Activated effector memory CD4-positive, alpha-beta T cell treated with anti-CD3 and anti-CD28 coated beads, Interleukin-2, amount 50 U/mL, for 16 hours (primary cell): ENCODE measurements around the gene PLXNA1.

Source experiments
- DNase-seq: peaks from one replicate; pipeline ENCODE4 v3.0.0-alpha.2; 2020

The PLXNA1 gene

DNA sequence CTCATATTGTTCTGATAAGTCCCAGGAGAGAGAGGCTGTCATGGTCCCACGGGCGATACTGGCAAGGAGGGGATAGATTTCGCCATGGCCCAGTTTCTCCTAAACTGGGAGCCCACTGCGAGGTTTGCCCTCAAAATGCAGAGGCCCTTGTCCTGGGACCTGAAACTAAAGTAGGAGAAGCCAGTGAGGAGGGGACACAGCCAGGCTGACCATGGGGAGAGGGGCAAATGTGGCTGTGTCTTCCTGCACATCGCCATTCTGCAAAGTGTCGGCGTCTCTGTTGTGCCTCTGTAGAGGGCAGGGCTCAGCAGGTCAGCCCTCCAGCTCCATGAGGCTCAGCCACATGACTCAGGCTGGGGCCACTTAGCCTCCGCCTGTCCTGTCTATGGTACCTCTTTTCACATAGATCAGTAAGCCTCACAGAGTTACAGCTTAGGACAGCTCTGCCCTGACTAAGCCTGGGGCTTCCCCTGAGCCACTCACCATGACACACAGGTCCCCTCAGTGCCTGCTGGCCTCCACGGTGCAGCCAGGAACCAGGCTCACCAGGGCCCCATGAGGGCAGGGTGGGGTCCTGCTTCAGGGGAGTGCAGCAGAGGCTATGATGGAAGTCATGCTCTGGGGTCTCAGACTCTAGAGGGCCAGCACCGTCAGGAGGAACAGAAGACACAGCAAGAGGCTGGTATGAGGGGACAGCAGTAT, 28.6 kb upstream of the PLXNA1 start:
- DNase-seq = no peak

DNA sequence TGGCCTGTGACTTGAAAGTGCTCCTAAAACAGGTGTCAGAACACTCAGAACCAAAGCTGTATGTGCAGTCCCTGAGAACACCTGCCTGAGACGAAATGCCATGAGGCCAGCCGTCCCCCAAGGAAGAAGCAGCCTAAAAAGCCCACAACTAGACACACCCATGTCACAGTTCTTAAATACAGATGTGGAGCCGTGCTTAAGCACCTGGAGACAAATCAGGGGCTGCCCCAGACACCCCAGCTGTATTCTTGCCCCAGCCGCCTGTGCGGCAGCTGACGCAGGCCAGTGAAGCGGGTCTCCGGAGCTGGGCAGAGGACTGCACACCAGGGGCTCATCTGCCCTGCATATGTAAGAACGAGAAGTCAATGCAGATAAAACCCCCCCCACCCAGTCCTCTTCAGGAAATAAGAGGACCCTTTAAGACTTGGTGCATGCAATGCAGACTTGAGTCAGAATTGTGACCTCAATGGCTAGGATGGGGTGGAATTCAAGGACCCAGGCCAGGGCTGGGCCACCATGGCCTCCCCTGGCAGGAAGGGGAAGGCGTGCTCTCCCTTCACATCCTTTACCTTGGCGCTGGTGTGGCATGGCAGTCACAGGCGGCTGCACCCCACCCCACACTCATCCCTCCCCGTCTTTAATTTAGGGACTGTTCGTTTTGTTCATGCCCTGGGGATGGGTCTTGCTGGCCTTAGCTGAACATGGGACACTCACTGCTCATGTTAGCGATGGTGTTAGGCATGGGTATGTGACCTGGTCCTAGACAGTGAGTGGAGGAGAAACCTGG, 27.7 kb upstream of the PLXNA1 start:
- no peak for DNase-seq

GRCh38 chr3:126956361-126956760, 26.6 kb upstream of the PLXNA1 start:
- no peak for DNase-seq

GRCh38 chr3:126956866-126957650, 25.9 kb upstream of the PLXNA1 start:
- no peak for DNase-seq

DNA sequence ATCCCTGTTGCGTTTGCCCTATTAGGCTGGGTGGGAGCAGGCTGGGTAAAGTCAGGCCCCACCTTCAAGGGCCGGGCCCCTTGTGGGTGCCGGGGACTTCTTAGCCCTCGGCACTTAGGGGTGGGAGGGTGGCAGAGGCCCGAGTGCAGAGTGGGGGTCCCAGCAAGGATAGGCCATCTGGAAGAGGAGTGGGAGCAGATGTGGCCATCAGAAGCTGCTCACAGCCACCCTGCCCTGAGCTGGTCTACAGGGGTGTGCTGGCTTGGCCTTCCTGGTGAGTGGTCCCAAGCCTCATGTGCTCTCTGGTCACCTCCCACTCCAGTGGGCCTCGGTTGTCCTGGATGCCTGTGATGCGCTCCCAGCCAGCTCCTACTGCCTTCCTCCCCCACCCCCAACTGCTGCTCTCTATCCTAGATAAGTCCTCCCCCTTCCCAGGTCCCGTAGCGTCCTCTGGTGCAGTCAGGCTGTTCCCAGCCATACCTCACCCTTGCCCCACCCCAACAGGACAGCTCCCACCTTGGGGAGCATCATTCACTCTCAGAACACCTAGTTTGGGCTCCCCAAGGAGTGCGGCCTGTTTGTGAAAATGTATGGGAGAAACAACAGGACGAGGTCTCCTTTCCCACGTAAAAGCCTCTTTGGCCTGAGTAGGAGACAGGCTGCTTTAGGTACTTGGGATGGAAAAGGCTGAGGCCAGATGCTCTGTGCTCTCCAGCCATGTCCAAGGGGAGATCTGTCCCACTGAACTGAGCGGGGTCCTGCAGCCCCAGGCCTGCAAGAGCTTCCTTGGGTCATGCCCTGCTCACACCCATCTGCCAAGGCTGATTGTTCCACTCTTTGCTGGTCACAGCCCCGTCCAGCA, 24.9 kb upstream of the PLXNA1 start:
- DNase-seq = no peak

DNA sequence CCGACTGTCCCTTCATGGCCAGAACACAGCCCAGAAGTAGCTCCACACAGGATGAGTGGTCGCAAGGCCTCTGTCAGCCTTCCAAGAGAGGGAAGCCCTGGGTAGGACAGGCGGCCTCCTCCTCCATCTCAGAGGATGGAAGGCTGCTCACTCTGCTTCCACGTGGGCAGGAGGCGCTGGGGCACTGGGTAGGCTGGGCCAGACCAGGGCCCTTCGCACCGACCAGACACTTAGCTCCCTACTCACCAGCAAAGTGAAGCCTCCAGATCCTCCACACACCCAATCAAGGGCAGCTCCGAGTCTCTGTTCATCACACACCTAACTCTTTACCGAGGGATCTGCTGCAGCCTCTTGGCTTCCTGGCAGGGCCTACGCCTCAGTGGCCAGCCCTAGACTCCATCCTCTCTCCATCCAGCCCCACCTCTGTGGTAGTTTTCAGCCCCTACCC, 24.3 kb upstream of the PLXNA1 start:
- DNase-seq = no peak

GRCh38 chr3:126959136-126959920, 23.6 kb upstream of the PLXNA1 start:
- DNase-seq = no peak

DNA sequence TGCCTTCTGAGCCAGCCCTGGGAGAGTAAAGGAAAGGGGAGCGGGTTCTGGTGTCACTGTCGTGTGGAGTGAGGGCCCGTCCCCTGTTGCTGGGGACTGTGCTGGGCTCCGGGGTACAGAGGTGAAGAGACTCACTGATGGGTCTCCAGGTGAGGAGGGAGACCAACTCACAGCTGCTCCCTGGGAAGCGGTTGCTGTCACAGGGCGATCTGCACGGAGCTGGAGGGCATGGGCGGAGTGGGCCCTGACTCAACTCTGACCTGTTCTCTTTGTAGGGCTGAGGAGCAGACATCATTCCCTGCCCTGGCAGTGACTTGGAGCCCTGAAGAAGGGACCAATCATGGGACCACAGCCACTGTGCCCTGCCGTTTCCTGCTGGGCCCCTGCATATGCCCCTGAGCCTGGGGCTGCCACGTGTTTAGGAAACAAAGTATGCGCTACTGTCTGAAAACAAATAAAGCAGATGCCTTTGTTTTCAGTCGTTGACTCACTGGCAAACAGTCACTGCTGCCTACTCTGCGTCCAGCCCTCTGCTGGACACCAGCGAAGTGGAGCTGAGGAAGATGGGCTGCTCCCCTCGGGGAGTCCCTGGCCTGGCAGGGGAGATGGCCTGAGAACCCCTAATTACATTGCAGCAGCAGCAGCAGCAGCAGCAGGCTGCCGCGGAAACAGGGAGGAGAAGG, 22.9 kb upstream of the PLXNA1 start:
- DNase-seq = no peak

DNA sequence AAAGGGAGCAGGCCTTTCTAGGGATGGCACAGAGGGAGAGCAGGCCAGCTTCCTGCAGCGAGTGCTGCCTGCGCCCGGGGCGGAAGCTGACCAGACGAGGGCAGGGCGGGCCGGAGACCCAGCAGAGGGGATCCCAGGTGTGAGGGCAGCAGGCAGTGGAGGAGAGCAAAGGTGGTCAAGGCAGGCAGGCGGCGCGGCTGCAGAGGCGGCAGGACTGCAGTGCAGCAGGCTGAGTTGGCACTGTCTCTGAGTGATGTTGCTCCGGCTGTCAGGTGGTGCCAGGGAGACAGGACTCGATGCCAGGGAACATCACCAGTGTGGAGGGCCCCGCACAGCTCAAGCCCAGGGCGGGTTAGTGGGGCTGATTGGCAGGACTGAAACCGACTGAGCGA, 22.3 kb upstream of the PLXNA1 start:
- no peak for DNase-seq

GRCh38 chr3:126961191-126961790, 21.6 kb upstream of the PLXNA1 start:
- no peak for DNase-seq

DNA sequence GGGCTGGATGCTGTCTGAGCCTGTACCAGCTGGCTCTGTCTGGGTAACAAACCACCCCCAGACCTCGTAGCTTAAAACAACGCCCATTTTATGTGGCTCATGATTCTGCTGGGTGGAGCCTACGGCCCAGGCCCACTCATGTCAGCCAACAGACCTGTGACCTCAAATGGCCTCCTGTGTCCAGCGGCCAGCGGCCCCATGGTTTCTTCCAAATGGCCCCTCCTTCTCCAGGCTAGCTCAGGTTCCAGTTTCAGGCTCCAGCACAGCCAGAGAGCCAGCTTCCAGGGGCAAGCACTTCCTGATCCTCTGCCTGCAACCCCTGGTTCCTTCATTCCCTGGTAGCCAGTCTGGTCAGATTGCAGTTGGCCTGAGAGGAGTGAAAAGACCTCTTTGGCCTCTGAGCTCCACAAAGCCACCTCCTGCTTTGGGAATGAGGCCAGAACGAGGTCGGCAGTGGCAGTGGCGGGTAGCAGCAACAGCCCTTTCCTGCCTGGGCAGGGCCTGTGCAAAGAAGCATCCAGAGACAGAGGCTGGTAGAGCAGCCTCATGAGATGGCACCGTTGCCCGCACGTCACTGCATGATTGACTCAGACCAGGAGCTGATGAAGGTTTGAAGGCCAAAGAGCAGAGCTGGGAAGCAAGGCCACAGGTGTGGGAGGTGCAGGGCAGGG, 21.0 kb upstream of the PLXNA1 start:
- DNase-seq = no peak

DNA sequence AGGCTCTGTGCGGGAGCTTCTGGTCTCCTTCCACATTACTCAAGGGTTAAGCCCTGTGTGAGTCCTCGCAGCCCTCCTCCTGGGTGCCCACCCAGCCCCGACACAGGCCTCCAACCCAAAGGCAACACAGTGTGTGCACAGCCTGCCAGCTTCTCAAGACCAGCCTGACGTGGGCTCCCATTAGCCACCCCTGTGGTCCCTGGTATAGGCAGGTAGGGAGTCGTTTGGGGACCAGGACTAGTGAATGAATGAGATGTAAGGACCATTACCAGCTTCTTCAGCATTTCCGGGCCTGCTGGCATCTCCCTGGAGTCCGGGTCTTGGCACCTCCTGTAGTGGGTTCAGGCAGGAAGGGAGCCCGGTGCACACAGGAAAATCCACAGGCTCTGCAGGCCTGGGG, 20.2 kb upstream of the PLXNA1 start:
- DNase-seq = no peak

GRCh38 chr3:126963261-126964190, 19.4 kb upstream of the PLXNA1 start:
- no peak for DNase-seq

- DNase-seq = no peak
These were observed 18.7 kb upstream of the PLXNA1 start for GRCh38 chr3:126964261-126964660.

DNA sequence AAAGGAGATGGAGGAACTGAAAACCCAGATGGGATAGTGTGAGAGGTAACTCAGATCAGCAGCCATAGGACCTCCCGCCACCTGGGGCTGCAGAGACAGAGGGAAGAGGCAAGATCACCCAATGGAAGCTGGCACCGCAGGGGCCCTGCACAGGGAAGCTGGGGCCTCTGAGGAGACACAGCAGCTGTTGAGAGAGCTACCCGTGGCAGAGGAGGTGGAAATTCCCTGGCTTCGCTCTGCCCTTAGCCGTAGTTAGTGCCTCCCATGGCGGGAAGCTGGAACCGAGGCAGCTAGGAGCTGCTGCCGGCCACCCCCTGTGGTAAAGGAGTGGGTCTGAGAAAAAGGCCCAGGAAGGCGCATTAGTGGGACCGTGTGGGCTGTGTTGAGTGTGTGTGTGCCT, 18.0 kb upstream of the PLXNA1 start:
- no peak for DNase-seq

DNA sequence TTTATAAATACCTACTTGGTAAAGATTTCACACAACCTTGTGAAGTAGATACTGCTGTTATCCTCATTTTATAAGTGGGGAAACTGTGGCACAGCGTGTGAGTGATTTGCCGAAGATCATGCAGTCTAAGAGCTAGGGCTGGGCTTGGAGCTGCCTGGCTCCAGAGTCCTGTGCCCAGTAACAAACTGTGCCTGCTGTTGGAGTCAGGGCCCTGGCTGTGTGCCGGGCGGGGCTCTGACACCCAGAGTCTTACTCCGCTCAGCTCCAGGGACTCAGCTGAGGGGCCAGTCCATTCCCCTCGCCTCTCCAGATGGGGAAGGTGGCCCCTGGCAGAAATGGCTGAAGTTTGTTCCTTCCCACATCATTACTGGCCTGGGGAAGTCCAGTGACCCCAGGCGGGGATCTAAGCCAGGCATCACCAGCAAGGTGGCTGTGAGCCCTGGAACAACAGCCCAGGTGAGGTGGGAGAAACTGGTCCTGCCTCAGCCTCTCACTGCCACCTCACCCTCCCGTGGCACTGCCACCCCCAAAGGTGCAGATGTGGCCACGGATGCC, 17.3 kb upstream of the PLXNA1 start:
- DNase-seq = no peak

- no peak for DNase-seq
These were observed 15.5 kb upstream of the PLXNA1 start for GRCh38 chr3:126967386-126967785.
